HG03457 (cell line): ENCODE measurements around the gene FKBP1B.
"Not testable (repeated sequence)": the region's sequence is repeated elsewhere in the genome, so short reads cannot be mapped to it uniquely, and the experiment has no call there.

Experiments
- ATAC-seq: cut with Tn5 transposase; IDR thresholded peaks from one replicate; pipeline ENCODE4 v1.9.1; 2021; ENCODE audit warnings: moderate number of reproducible peaks; ENCODE audit not compliant: unreplicated experiment

FKBP1B gene

GRCh38 chr2:24058564-24059271 lies 9.2 kb downstream of the FKBP1B start:
- no peak for ATAC-seq

GRCh38 chr2:24065341-24065740 lies 15.8 kb downstream of the FKBP1B start:
- ATAC-seq: no peak

GRCh38 chr2:24072259-24072658 lies 22.7 kb downstream of the FKBP1B start:
- ATAC-seq: no peak

GRCh38 chr2:24073816-24074215 lies 24.3 kb downstream of the FKBP1B start:
- no peak for ATAC-seq

GRCh38 chr2:24075259-24075658 lies 25.7 kb downstream of the FKBP1B start:
- no peak for ATAC-seq

GRCh38 chr2:24075915-24076848 lies 26.6 kb downstream of the FKBP1B start, which contains the start of gene SF3B6:
TSS of gene SF3B6 (minus strand) at chr2:24076326. CDS start at chr2:24076229, 97 bp downstream.
- ATAC-seq: peak; percentile 87

GRCh38 chr2:24076849-24077534 lies 27.5 kb downstream of the FKBP1B start:
- peak; percentile 0 for ATAC-seq

- ATAC-seq: no peak
Observed at GRCh38 chr2:24077535-24077877, 28.0 kb downstream of the FKBP1B start.

- ATAC-seq: no peak
Observed at GRCh38 chr2:24077879-24078278, 28.3 kb downstream of the FKBP1B start.

- no peak for ATAC-seq
Observed at GRCh38 chr2:24080701-24081100, 31.2 kb downstream of the FKBP1B start.

- no peak for ATAC-seq
Observed at GRCh38 chr2:24082787-24083566, 33.4 kb downstream of the FKBP1B start.

- ATAC-seq: peak; percentile 60
Observed at GRCh38 chr2:24083567-24084385, 34.2 kb downstream of the FKBP1B start.

- ATAC-seq: peak; percentile 67
Observed at GRCh38 chr2:24084386-24085199, 35.1 kb downstream of the FKBP1B start, which contains the start of gene TP53I3. TSS of gene TP53I3 (minus strand) at chr2:24084834. CDS start at chr2:24084326, 508 bp downstream.

- no peak for ATAC-seq
Observed at GRCh38 chr2:24085200-24085489, 35.6 kb downstream of the FKBP1B start.

GRCh38 chr2:24086241-24086640 lies 36.7 kb downstream of the FKBP1B start:
- ATAC-seq: no peak

- no peak for ATAC-seq
Observed at GRCh38 chr2:24087032-24087431, 37.5 kb downstream of the FKBP1B start.

- ATAC-seq: no peak
Observed at GRCh38 chr2:24088821-24089359, 39.3 kb downstream of the FKBP1B start.

- ATAC-seq: not testable (repeated sequence)
Observed at GRCh38 chr2:24093270-24093669, 43.7 kb downstream of the FKBP1B start.
